HG02759 (cell line): ENCODE measurements around the gene UBXN4.
"Not testable (repeated sequence)": the region's sequence is repeated elsewhere in the genome, so short reads cannot be mapped to it uniquely, and the experiment has no call there.

Experiments
- ATAC-seq: cut with Tn5 transposase; IDR thresholded peaks from one replicate; pipeline ENCODE4 v1.9.1; 2021; ENCODE audit warnings: mild to moderate bottlenecking, moderate library complexity; ENCODE audit not compliant: unreplicated experiment

The UBXN4 gene

GRCh38 chr2:135802350-135802749 is 60.7 kb downstream of the UBXN4 start:
- no peak for ATAC-seq

GRCh38 chr2:135803278-135803677 is 61.6 kb downstream of the UBXN4 start:
- ATAC-seq: no peak

- ATAC-seq: not testable (repeated sequence)
Observed at GRCh38 chr2:135807874-135808273, 66.2 kb downstream of the UBXN4 start.

GRCh38 chr2:135812907-135813511 is 71.4 kb downstream of the UBXN4 start:
- no peak for ATAC-seq

- no peak for ATAC-seq
Observed at GRCh38 chr2:135815269-135815668, 73.6 kb downstream of the UBXN4 start.

GRCh38 chr2:135817466-135817865 is 75.8 kb downstream of the UBXN4 start:
- ATAC-seq: no peak

GRCh38 chr2:135817951-135818350 is 76.3 kb downstream of the UBXN4 start:
- ATAC-seq: no peak

GRCh38 chr2:135818937-135819610 is 77.4 kb downstream of the UBXN4 start:
- ATAC-seq: no peak

GRCh38 chr2:135820003-135820618 is 78.5 kb downstream of the UBXN4 start:
- ATAC-seq: peak; percentile 93

GRCh38 chr2:135821190-135821589 is 79.5 kb downstream of the UBXN4 start:
- ATAC-seq: no peak

GRCh38 chr2:135822855-135823254 is 81.2 kb downstream of the UBXN4 start:
- no peak for ATAC-seq

GRCh38 chr2:135825131-135825530 is 83.5 kb downstream of the UBXN4 start:
- no peak for ATAC-seq

- no peak for ATAC-seq
Observed at GRCh38 chr2:135825550-135826176, 84.0 kb downstream of the UBXN4 start.

GRCh38 chr2:135826544-135826943 is 84.9 kb downstream of the UBXN4 start:
- ATAC-seq: no peak

- no peak for ATAC-seq
Observed at GRCh38 chr2:135829378-135830135, 87.9 kb downstream of the UBXN4 start.

GRCh38 chr2:135831180-135831812 is 89.6 kb downstream of the UBXN4 start:
- ATAC-seq: no peak

GRCh38 chr2:135832891-135833290 is 91.2 kb downstream of the UBXN4 start:
- ATAC-seq: no peak
